ENCODE measurements around the gene GOLGA6L24. TPM values are rescaled to one million over a fixed set of nuclear protein-coding genes. Genes with fewer than 3 reads are reported as not detected.
A peak's percentile ranks its signal among the peaks of the same experiment; 100 is the strongest.
"Not testable (repeated sequence)": the region's sequence is repeated elsewhere in the genome, so short reads cannot be mapped to it uniquely, and the experiment has no call there.

Gene GOLGA6L24, protein sequence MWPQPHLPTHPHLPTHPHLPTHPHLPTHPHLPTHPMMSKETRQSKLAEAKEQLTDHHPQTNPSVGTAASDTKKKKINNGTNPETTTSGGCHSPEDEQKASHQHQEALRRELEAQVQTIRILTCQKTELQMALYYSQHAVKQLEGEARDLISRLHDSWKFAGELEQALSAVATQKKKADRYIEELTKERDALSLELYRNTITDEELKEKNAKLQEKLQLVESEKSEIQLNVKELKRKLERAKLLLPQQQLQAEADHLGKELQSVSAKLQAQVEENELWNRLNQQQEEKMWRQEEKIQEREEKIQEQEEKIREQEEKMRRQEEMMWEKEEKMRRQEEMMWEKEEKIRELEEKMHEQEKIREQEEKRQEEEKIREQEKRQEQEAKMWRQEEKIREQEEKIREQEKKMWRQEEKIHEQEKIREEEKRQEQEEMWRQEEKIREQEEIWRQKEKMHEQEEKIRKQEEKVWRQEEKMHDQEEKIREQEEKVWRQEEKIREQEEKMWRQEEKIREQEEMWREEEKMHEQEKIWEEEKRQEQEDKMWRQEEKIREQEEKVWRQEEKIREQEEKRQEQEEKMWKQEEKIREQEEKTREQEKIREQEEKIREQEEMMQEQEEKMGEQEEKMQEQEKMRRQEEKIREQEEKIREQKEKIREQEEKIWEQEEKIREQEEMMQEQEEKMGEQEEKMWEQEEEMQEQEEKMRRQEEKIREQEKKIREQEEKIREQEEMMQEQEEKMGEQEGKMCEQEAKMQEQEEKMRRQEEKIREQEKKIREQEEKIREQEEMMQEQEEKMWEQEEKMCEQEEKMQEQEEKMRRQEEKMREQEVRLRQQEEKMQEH
- total RNA-seq = not detected
- long read RNA-seq = 0 reads

DNA sequence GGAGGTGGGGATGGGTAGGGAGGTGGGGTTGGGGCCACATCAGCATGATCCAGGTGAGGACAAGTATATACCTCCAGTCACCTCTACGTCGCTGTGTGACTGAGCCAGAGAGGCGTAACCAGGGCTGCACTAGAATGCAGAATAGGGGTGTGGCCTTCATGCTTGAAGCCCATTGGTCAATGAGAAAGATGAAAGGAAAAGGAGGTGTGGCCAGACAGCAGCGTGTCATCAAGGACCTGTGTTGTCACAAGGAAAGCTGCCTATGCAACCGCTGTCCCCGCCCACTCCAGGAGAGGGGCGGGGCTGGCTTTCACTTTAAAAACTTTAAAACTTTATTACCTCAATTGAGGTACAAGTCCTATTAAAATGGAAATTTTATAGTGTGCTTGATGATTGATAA, at the start of gene GOLGA6L24:
GOLGA6L24 (minus strand) TSS at position 101 of the 400 bp plus-strand sequence; CDS start at position 40, 61 bp downstream.
- DNase-seq (ENCODE audit: missing footprints); ATAC-seq; intact Hi-C loops (cut with DNase I): not testable (repeated sequence)

DNA sequence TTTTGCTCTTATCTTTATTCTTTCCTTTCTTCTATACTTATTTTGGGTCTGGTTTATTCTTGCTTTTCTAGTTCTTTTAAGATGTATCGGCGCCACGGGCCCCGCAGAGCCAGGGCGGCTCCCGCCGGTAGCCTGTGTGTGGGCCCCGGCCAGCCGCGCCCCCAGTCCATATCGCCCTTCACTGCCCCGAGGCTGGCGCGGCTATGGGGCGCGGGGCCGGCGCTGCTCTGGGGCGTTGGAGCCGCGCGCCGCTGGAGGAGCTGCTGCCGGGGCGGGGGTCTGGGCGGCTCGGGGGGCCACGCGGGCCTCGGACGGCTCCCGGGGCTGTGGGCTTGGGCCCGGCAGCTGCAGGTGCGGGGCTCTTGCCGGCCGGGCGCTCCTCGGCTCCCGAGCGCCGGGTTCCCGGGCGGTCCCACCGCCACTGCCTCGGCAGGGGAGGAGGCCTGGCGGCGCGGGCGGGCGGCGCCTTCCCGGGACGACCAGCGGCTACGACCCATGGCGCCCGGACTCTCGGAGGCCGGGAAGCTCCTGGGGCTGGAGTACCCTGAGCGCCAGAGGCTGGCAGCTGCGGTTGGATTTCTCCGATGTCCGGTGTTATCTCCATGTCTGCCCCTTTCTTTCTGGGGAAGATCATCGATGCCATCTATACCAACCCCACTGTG, 45.0 kb upstream of the GOLGA6L24 start:
- ATAC-seq; DNase-seq (ENCODE audit: missing footprints); intact Hi-C loops (cut with DNase I): not testable (repeated sequence)

GRCh38 chr15:28396022-28396421, 38.1 kb upstream of the GOLGA6L24 start:
- intact Hi-C loops (cut with DNase I); ATAC-seq; DNase-seq (ENCODE audit: missing footprints): not testable (repeated sequence)

- ATAC-seq; intact Hi-C loops (cut with DNase I); DNase-seq (ENCODE audit: missing footprints): not testable (repeated sequence)
Observed at GRCh38 chr15:28380053-28380452, 22.2 kb upstream of the GOLGA6L24 start.

DNA sequence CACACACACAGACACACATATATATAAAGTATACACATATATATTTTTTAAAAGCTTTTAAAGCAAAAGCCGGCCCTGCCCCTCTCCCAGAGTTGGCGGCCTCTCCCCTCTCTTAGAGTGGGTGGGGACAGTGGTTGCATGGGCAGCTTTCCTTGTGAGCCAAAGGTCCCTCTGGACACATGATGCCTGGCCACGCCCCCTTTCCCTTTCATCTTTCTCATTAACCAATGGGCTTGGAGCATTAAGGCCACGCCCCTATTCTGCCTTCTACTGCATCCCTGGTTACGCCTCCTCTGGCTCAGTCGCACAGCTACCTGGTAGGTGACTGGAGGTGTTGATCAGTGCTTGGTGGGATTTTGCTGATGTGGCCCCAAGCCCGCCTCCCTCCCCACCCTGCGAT, 20.5 kb upstream of the GOLGA6L24 start, which contains the start of gene GOLGA8F:
GOLGA8F (plus strand) TSS at position 301 of the 400 bp plus-strand sequence; CDS start at position 399, 98 bp downstream.
- intact Hi-C loops (cut with DNase I); ATAC-seq; DNase-seq (ENCODE audit: missing footprints): not testable (repeated sequence)

DNA sequence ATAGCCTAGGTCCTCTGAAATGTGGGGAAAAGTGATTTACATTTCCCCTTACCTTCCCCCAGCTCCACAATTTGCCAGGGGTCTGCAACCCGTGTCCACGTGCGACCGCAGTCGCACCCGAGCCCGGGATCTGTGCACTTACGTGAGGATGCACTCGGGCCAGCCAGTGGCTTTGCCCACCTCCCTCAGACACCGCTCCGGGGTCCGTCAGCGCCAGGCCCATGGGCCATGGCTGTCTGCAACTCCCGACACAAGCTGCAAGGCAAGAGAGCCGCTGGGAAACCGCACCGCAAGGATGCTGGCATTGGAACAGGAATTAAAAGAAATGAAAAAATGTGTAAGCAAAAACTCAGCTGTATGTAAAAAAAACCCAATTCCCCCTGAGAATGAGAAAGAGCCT, 7.6 kb upstream of the GOLGA6L24 start:
- ATAC-seq; intact Hi-C loops (cut with DNase I): not testable (repeated sequence)
- DNase-seq (ENCODE audit: missing footprints) = peak; percentile 15

GRCh38 chr15:28322129-28322588, 35.7 kb downstream of the GOLGA6L24 start, which contains the start of gene HERC2:
Gene HERC2 (minus strand): TSS chr15:28322179. CDS start chr15:28321433, 746 bp downstream.
- ATAC-seq; intact Hi-C loops (cut with DNase I); DNase-seq (ENCODE audit: missing footprints): not testable (repeated sequence)

DNA sequence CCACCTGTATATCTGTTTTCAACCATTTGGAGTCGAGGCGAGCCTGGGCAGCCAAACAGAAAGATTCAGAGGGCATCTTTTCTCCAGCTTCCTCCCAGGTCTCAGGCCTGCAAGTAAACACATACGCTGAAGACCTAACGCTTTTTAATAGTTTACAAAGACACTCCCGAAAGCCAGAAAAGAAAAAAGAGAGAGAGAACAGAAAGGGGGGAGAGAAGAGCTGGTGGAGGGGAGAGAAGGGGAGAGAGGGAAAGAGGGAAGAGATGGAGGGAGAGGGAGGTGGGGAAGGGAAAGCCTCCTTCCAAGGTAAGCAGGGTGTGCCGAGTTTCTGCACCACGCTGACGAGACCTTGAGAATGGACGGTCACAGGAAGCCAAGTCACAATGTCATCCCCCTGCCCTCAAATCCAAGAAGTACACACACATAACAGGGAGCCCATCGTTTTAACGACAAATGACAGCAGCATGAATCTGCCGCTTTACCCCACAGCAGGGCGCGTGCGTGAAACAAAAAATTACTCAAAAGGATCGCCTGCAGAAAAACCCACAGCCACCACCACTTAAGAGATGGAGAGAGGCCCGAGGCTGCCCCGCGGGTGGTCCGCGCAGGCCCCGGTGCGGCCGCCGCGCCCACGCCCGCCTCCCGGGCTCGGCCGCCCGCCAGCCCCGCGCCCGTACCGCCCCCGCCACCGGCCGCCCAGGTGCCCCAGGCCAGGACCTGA, 36.4 kb downstream of the GOLGA6L24 start:
- ATAC-seq; intact Hi-C loops (cut with DNase I); DNase-seq (ENCODE audit: missing footprints): not testable (repeated sequence)

DNA sequence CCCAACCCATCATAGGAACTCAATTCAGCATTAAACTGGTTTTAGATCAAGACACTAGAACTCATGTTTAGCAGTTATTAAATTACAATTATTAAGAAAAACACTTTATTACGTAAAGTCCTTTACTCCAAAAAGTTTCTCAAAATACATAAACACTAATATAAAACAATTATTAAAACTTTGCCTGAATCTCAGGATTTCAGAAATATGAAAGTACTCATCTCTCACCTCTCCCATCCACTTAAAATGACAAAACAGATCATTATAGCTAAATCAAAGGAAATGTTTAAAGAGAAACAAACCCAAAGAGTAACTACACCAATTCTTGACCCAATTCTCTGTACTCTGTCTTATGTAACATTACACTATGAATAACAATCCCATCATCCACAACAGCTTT, 38.2 kb downstream of the GOLGA6L24 start:
- intact Hi-C loops (cut with DNase I); ATAC-seq; DNase-seq (ENCODE audit: missing footprints): not testable (repeated sequence)

DNA sequence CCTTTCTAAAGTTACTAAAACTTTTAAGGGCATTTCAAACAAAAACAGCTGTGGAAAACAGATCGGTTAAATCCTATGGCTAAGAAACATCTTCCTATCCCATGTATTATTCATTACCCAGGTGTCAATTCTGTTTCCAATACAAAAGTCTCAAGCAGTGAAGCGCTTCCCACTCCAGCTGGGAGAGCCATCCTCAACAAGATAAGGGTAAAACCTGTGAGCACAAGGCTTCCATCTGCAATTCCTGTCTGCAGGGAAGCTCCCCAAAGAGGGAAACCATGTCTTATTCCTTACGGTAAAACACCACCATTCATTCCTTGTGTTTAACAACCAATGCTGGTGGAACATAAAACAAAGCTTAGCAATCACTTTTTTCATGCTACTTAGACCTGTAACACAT, 39.1 kb downstream of the GOLGA6L24 start:
- intact Hi-C loops (cut with DNase I); ATAC-seq; DNase-seq (ENCODE audit: missing footprints): not testable (repeated sequence)

GRCh38 chr15:28318122-28318521, 39.8 kb downstream of the GOLGA6L24 start:
- intact Hi-C loops (cut with DNase I); ATAC-seq; DNase-seq (ENCODE audit: missing footprints): not testable (repeated sequence)

DNA sequence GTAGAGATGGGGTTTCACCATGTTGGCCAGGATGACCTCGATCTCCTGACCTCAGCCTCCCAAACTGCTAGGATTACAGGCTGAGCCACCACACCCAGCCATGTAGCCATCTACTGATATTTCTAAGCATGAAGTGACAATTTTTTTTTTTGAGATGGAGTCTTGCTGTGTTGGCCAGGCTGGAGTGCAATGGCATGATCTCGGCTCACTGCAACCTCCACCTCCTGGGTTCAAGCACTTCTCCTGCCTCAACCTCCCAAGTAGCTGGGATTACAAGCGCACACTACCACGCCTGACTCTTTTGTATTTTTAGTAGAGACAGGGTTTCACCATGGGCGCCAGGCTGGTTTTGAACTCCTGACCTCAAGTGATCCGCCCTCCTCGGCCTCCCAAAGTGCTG, 40.9 kb downstream of the GOLGA6L24 start:
- DNase-seq (ENCODE audit: missing footprints); intact Hi-C loops (cut with DNase I); ATAC-seq: not testable (repeated sequence)

DNA sequence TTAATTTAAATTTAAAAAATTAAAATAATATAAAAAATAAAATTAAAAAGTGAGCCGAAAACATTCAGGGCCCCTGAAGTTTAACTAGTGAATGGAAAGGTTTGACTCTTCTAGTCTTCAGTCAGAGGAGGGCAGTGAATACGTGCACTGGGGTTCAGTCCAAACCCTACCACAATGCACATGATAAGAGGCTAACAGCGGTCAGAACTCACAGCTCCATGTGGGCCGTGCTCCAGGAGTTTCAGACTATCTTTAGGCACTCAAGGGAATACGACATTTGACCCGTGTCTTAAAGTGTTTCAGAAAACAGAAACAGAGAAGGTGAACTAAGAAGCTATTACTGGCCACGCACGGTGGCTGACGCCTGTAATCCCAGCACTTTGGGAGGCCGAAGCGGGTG, 47.4 kb downstream of the GOLGA6L24 start:
- DNase-seq (ENCODE audit: missing footprints); intact Hi-C loops (cut with DNase I): not testable (repeated sequence)
- ATAC-seq = peak; percentile 92

GRCh38 chr15:28308718-28309117, 49.2 kb downstream of the GOLGA6L24 start:
- intact Hi-C loops (cut with DNase I); ATAC-seq: not testable (repeated sequence)

More at GRCh38 chr15:28308718-28309117, 49.2 kb downstream of the GOLGA6L24 start:
- not testable (repeated sequence) for DNase-seq (ENCODE audit: missing footprints)

Measured in Right ventricle myocardium inferior (tissue), 1 donor.